Neural cell (in vitro differentiated cells): ENCODE measurements around the gene PCDH9. TPM values are rescaled to one million over a fixed set of nuclear protein-coding genes. Genes with fewer than 3 reads are reported as not detected.

Experiments
- H2AFZ ChIP-seq: fragments of 200-600, 300-800 bp; sonication (generic), shearing (Covaris generic); 2 replicates; pipeline ENCODE4 v1.6.0; 2014; ENCODE audit warnings: low read depth, mild to moderate bottlenecking, antibody characterized with exemption, low read length, moderate library complexity
- H3F3A ChIP-seq: fragments of 200-600 bp; shearing (Covaris generic); 2 replicates; pipeline ENCODE4 v1.6.1; 2016; ENCODE audit warnings: mild to moderate bottlenecking, moderate library complexity, mixed read lengths, antibody characterized with exemption, low read length; ENCODE audit not compliant: insufficient read depth, poor library complexity, severe bottlenecking
- H3K27ac ChIP-seq: fragments of 200-600, 300-800 bp; sonication (generic), shearing (Covaris generic); 2 replicates; pipeline ENCODE4 v1.5.1; 2014; ENCODE audit warnings: mild to moderate bottlenecking, low read length, moderate library complexity
- H3K27me3 ChIP-seq: fragments of 300-800, 200-600 bp; sonication (generic), shearing (Covaris generic); 2 replicates; pipeline ENCODE4 v1.6.0; 2014; ENCODE audit warnings: mild to moderate bottlenecking, low read depth, low read length, moderate library complexity; ENCODE audit not compliant: insufficient read depth
- H3K36me3 ChIP-seq: fragments of 300-800, 200-600 bp; sonication (generic), shearing (Covaris generic); 2 replicates; pipeline ENCODE4 v1.5.1; 2014; ENCODE audit warnings: mild to moderate bottlenecking, antibody characterized with exemption, low read length, moderate library complexity; ENCODE audit not compliant: insufficient read depth
- H3K4me2 ChIP-seq: fragments of 300-800, 200-600 bp; sonication (generic), shearing (Covaris generic); 2 replicates; pipeline ENCODE4 v1.6.0; 2014; ENCODE audit warnings: mild to moderate bottlenecking, low read length
- H3K4me3 ChIP-seq: fragments of 300-800, 200-600 bp; sonication (generic), shearing (Covaris generic); 2 replicates; pipeline ENCODE4 v1.5.1; 2014; ENCODE audit warnings: mild to moderate bottlenecking, low read length, moderate library complexity
- H3K79me2 ChIP-seq: fragments of 200-600 bp; shearing (Covaris generic); replicated peaks from 2 replicates; pipeline ENCODE4 v1.6.0; 2014; ENCODE audit warnings: mild to moderate bottlenecking, low read length, moderate library complexity; ENCODE audit not compliant: insufficient read depth
- H3K9ac ChIP-seq: fragments of 300-800, 200-600 bp; sonication (generic), shearing (Covaris generic); 2 replicates; pipeline ENCODE4 v1.6.1; 2016; ENCODE audit warnings: mild to moderate bottlenecking, low read length, mixed read lengths
- H3K9me2 ChIP-seq: fragments of 200-600 bp; shearing (Covaris generic); 2 replicates; pipeline ENCODE4 v1.6.1; 2016; ENCODE audit warnings: mild to moderate bottlenecking, low read length, mixed read lengths; ENCODE audit not compliant: insufficient read depth
- H3K9me3 ChIP-seq: fragments of 200-600, 300-800 bp; sonication (generic), shearing (Covaris generic); 2 replicates; pipeline ENCODE4 v1.6.1; 2016; ENCODE audit warnings: mild to moderate bottlenecking, mixed run types, low read length, moderate library complexity, mixed read lengths
- H4K20me1 ChIP-seq: fragments of 200-600 bp; shearing (Covaris generic); 2 replicates; pipeline ENCODE4 v1.6.1; 2016; ENCODE audit warnings: mild to moderate bottlenecking, mixed run types; ENCODE audit not compliant: insufficient read depth
- EP300 ChIP-seq: fragments of 450-650 bp; conservative IDR thresholded peaks from 2 replicates; pipeline ENCODE4 v1.6.1; 2014; ENCODE audit warnings: antibody characterized with exemption, mild to moderate bottlenecking, moderate library complexity; ENCODE audit not compliant: poor library complexity, severe bottlenecking
- EZH2 ChIP-seq: fragments of 200-600, 300-800 bp; shearing (Covaris generic), sonication (generic); IDR thresholded peaks from 2 replicates; pipeline ENCODE4 v1.6.1; 2014; ENCODE audit warnings: antibody characterized with exemption, low read length, borderline replicate concordance, mild to moderate bottlenecking; ENCODE audit not compliant: insufficient read depth, poor library complexity, severe bottlenecking
- MXI1 ChIP-seq: fragments of 450-650 bp; conservative IDR thresholded peaks from 2 replicates; pipeline ENCODE4 v1.6.1; 2014; ENCODE audit warnings: antibody characterized with exemption, mild to moderate bottlenecking; ENCODE audit not compliant: poor library complexity, severe bottlenecking
- POLR2AphosphoS5 ChIP-seq: IDR thresholded peaks from 2 replicates; pipeline ENCODE4 v1.6.1; 2012
- RAD21 ChIP-seq: fragments of 450-650 bp; conservative IDR thresholded peaks from 2 replicates; pipeline ENCODE4 v1.6.1; 2014; ENCODE audit warnings: antibody characterized with exemption, mild to moderate bottlenecking, moderate library complexity
- SMC3 ChIP-seq: fragments of 450-650 bp; conservative IDR thresholded peaks from 2 replicates; pipeline ENCODE4 v1.6.1; 2014; ENCODE audit warnings: antibody characterized with exemption, mild to moderate bottlenecking, moderate library complexity; ENCODE audit not compliant: poor library complexity
- TAF1 ChIP-seq: IDR thresholded peaks from 2 replicates; pipeline ENCODE4 v1.6.1; 2012; ENCODE audit warnings: low read depth
- polyA plus RNA-seq: library from polyadenylated mRNA; depleted of rRNA; stranded (reverse); fragments of >200 nt; gene quantifications from 2 replicates; pipeline ENCODE4 v1.2.3, GENCODE V29; 2014
- TF ChIP-seq, protein P1 (sequence below): fragments of 450-650 bp; IDR thresholded peaks from 2 replicates; pipeline ENCODE4 v1.5.1; 2014; ENCODE audit warnings: antibody characterized with exemption, mild to moderate bottlenecking, moderate library complexity; ENCODE audit not compliant: poor library complexity, severe bottlenecking
- TF ChIP-seq, protein P2 (sequence below): IDR thresholded peaks from 2 replicates; pipeline ENCODE4 v1.6.1; 2012; ENCODE audit warnings: borderline replicate concordance

PCDH9 gene
- polyA plus RNA-seq, 1 donor from 2014 or later, result 4.6 TPM

DNA sequence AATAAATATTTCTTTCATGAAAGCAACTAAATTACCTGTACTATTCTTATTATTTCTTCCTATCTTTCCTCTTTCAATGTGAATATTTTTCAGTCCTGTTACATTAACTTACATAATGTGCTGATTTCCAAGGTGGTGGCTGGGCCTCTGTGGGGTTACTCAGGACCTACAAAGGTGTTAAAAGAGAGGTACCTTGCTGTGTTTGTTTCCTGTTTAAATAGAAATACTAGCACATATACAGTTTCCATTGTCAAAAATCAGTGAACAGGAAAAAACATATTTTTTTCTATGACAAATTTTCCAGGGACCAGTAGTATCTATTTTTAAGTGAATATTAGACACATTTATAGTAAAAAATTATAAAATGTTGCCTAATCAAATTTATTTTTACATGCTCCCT lies 8.7 kb upstream of the PCDH9 start:
- H3K9me2 ChIP-seq, result no peaks in the 10 kb centered on the region
- H3K4me2 ChIP-seq, result no peak overlapping the region
- no peaks in the 10 kb centered on the region for H3K79me2 ChIP-seq
- no peak overlapping the region for H3K27ac ChIP-seq
- no peaks in the 10 kb centered on the region for H3K9me3 ChIP-seq
- no peaks in the 10 kb centered on the region for H3K36me3 ChIP-seq
- H3K27me3 ChIP-seq, result no peaks in the 10 kb centered on the region
- no peak overlapping the region for H3K4me3 ChIP-seq
- H4K20me1 ChIP-seq, result no peaks in the 10 kb centered on the region
- no peaks in the 10 kb centered on the region for H3F3A ChIP-seq
- no peak overlapping the region for H3K9ac ChIP-seq
- H2AFZ ChIP-seq, result no peak overlapping the region
- TF ChIP-seq, protein P1, sequence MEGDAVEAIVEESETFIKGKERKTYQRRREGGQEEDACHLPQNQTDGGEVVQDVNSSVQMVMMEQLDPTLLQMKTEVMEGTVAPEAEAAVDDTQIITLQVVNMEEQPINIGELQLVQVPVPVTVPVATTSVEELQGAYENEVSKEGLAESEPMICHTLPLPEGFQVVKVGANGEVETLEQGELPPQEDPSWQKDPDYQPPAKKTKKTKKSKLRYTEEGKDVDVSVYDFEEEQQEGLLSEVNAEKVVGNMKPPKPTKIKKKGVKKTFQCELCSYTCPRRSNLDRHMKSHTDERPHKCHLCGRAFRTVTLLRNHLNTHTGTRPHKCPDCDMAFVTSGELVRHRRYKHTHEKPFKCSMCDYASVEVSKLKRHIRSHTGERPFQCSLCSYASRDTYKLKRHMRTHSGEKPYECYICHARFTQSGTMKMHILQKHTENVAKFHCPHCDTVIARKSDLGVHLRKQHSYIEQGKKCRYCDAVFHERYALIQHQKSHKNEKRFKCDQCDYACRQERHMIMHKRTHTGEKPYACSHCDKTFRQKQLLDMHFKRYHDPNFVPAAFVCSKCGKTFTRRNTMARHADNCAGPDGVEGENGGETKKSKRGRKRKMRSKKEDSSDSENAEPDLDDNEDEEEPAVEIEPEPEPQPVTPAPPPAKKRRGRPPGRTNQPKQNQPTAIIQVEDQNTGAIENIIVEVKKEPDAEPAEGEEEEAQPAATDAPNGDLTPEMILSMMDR, result no peak
- TF ChIP-seq, protein P2, sequence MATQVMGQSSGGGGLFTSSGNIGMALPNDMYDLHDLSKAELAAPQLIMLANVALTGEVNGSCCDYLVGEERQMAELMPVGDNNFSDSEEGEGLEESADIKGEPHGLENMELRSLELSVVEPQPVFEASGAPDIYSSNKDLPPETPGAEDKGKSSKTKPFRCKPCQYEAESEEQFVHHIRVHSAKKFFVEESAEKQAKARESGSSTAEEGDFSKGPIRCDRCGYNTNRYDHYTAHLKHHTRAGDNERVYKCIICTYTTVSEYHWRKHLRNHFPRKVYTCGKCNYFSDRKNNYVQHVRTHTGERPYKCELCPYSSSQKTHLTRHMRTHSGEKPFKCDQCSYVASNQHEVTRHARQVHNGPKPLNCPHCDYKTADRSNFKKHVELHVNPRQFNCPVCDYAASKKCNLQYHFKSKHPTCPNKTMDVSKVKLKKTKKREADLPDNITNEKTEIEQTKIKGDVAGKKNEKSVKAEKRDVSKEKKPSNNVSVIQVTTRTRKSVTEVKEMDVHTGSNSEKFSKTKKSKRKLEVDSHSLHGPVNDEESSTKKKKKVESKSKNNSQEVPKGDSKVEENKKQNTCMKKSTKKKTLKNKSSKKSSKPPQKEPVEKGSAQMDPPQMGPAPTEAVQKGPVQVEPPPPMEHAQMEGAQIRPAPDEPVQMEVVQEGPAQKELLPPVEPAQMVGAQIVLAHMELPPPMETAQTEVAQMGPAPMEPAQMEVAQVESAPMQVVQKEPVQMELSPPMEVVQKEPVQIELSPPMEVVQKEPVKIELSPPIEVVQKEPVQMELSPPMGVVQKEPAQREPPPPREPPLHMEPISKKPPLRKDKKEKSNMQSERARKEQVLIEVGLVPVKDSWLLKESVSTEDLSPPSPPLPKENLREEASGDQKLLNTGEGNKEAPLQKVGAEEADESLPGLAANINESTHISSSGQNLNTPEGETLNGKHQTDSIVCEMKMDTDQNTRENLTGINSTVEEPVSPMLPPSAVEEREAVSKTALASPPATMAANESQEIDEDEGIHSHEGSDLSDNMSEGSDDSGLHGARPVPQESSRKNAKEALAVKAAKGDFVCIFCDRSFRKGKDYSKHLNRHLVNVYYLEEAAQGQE, result no peak
- TF ChIP-seq EP300, result no peak
- TF ChIP-seq MXI1, result no peak
- TF ChIP-seq EZH2, result no peak
- TF ChIP-seq POLR2AphosphoS5, result no peak
- TF ChIP-seq TAF1, result no peak
- TF ChIP-seq RAD21, result no peak
- TF ChIP-seq SMC3, result no peak

DNA sequence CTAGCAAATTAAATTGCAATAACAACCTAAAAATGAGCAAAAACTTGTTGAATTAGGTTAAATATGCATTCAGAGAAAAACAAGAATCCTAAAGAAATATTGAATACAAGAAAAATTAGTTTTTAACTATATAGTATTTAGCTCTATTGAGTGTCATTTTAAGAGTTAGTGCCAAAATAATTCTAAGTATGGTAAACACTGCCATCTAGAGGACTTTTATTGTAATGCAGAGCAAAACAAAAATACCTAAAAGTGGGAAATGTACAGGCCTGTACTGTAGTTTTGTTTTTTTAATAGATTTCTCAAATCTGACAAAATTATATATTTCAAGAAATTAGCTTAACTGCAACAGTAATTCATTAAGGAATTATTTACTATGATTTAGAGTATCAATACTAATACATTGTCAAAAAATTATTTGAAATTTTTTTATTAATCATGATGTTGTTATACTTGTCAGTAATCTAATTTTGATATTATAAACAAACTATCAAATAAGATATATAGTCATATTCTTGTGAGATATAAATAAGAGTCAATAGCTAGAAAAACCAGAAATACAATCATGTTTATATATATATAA lies 8.2 kb upstream of the PCDH9 start:
- H3K79me2 ChIP-seq, result no peaks in the 10 kb centered on the region
- TF ChIP-seq MXI1 (no peak), RAD21 (peak; percentile 81), POLR2AphosphoS5 (no peak), EZH2 (no peak), SMC3 (peak; percentile 82), TAF1 (no peak)
- TF ChIP-seq, protein P1, result peak; percentile 75
- TF ChIP-seq, protein P2, result no peak
- H3K27me3 ChIP-seq, result no peaks in the 10 kb centered on the region
- H3F3A ChIP-seq, result no peaks in the 10 kb centered on the region
- H3K4me3 ChIP-seq, result no peak overlapping the region
- no peak overlapping the region for H3K4me2 ChIP-seq
- H4K20me1 ChIP-seq, result no peaks in the 10 kb centered on the region
- H3K36me3 ChIP-seq, result no peaks in the 10 kb centered on the region
- H3K9me2 ChIP-seq, result no peaks in the 10 kb centered on the region
- no peak overlapping the region for H3K27ac ChIP-seq
- H3K9ac ChIP-seq, result no peak overlapping the region
- H2AFZ ChIP-seq, result no peak overlapping the region
- no peaks in the 10 kb centered on the region for H3K9me3 ChIP-seq
